ENCODE measurements around the gene BACE1. TPM values are rescaled to one million over a fixed set of nuclear protein-coding genes. Genes with fewer than 3 reads are reported as not detected.

BACE1 gene
- polyA plus RNA-seq, 1 of the 3 experiments (the other 2 are of a cell fraction): 37.8 TPM

DNA sequence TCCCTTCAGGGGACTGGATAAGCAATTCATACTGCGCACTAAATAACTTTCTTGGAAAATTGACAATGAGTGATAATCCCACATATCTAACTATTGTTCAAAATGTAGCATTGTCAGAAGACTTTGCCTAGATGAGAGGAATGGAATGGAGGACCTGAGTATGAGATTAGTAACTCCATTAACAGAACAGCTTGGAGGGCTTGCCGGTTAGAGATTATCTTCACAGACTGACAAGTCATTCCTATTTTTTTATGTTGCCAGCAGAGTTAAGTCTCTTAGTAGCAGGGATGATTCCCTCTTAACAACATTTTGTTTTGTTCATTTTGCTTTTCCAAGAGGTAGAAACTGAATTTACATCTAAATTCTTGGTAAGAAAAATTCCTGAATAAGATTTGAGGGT, 32.0 kb downstream of the BACE1 start:
- peaks cover 53 to 60% of the 10 kb centered on the region in 2 experiments for H3K36me3 ChIP-seq (replicated peaks in 1 of 2; ENCODE audit: control insufficient read depth in 1 of 2, insufficient read depth in 2 of 2, low read length in 1 of 2)
- H3K9ac ChIP-seq: no peak overlapping the region
- H3K79me2 ChIP-seq (ENCODE audit: insufficient read depth): no peaks in the 10 kb centered on the region; the same call in none of the 2 replicates
- TF ChIP-seq CHD2 (IDR thresholded peaks at IDR 0.05; ENCODE audit: low read length, partially characterized antibody) (no peak), MXI1 (IDR thresholded peaks at IDR 0.05; ENCODE audit: low read depth, low read length) (no peak), EP300 (IDR thresholded peaks at IDR 0.05; ENCODE audit: borderline replicate concordance in 1 of 2, low read depth in 1 of 2, low read length in 1 of 2) (no peak), RAD21 (IDR thresholded peaks at IDR 0.05; ENCODE audit: low read length) (no peak), GATA2 (CRISPR knock-in tag; IDR thresholded peaks at IDR 0.05) (no peak), GABPA (IDR thresholded peaks at IDR 0.05; ENCODE audit: low read depth) (no peak), JUND (IDR thresholded peaks at IDR 0.05) (no peak), EZH2phosphoT487 (IDR thresholded peaks at IDR 0.05; ENCODE audit: borderline replicate concordance, low read depth) (no peak), NRF1 (IDR thresholded peaks at IDR 0.05; ENCODE audit: low read depth, low read length) (no peak), ELF1 (IDR thresholded peaks at IDR 0.05) (no peak), FOSL2 (IDR thresholded peaks at IDR 0.05; ENCODE audit: borderline replicate concordance, low read depth) (no peak), TAF1 (IDR thresholded peaks at IDR 0.05; ENCODE audit: borderline replicate concordance, low read depth, low read length) (no peak), RFX5 (IDR thresholded peaks at IDR 0.05; ENCODE audit: low read length) (no peak)
- TF ChIP-seq, protein P1, sequence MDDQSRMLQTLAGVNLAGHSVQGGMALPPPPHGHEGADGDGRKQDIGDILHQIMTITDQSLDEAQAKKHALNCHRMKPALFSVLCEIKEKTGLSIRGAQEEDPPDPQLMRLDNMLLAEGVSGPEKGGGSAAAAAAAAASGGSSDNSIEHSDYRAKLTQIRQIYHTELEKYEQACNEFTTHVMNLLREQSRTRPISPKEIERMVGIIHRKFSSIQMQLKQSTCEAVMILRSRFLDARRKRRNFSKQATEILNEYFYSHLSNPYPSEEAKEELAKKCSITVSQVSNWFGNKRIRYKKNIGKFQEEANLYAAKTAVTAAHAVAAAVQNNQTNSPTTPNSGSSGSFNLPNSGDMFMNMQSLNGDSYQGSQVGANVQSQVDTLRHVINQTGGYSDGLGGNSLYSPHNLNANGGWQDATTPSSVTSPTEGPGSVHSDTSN (IDR thresholded peaks at IDR 0.05): no peak
- TF ChIP-seq, protein P2, sequence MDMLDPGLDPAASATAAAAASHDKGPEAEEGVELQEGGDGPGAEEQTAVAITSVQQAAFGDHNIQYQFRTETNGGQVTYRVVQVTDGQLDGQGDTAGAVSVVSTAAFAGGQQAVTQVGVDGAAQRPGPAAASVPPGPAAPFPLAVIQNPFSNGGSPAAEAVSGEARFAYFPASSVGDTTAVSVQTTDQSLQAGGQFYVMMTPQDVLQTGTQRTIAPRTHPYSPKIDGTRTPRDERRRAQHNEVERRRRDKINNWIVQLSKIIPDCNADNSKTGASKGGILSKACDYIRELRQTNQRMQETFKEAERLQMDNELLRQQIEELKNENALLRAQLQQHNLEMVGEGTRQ (IDR thresholded peaks at IDR 0.05; ENCODE audit: borderline replicate concordance, low read depth, low read length): no peak
- TF ChIP-seq, protein P3, sequence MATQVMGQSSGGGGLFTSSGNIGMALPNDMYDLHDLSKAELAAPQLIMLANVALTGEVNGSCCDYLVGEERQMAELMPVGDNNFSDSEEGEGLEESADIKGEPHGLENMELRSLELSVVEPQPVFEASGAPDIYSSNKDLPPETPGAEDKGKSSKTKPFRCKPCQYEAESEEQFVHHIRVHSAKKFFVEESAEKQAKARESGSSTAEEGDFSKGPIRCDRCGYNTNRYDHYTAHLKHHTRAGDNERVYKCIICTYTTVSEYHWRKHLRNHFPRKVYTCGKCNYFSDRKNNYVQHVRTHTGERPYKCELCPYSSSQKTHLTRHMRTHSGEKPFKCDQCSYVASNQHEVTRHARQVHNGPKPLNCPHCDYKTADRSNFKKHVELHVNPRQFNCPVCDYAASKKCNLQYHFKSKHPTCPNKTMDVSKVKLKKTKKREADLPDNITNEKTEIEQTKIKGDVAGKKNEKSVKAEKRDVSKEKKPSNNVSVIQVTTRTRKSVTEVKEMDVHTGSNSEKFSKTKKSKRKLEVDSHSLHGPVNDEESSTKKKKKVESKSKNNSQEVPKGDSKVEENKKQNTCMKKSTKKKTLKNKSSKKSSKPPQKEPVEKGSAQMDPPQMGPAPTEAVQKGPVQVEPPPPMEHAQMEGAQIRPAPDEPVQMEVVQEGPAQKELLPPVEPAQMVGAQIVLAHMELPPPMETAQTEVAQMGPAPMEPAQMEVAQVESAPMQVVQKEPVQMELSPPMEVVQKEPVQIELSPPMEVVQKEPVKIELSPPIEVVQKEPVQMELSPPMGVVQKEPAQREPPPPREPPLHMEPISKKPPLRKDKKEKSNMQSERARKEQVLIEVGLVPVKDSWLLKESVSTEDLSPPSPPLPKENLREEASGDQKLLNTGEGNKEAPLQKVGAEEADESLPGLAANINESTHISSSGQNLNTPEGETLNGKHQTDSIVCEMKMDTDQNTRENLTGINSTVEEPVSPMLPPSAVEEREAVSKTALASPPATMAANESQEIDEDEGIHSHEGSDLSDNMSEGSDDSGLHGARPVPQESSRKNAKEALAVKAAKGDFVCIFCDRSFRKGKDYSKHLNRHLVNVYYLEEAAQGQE (IDR thresholded peaks at IDR 0.05; ENCODE audit: low read depth, low read length): no peak
- H3K4me1 ChIP-seq (ENCODE audit: control insufficient read depth in 1 of 2, insufficient read depth in 2 of 2, low read depth in 1 of 2, low read length in 1 of 2): peaks cover 0 to 23% of the 10 kb centered on the region in 2 experiments; a peak in 2 of 4 replicates
- 84% methylated on average over 2 of the region's 2 CpGs for WGBS (ENCODE audit: low lambda C conversion rate)
- no peak for DNase-seq
- H3F3A ChIP-seq (replicated peaks; ENCODE audit: insufficient read depth): peaks cover 31% of the 10 kb centered on the region
- H3K4me2 ChIP-seq: no peak overlapping the region
- no peak overlapping the region for H3K4me3 ChIP-seq (ENCODE audit: low read depth in 2 of 2, low read length in 1 of 2)
- H3K9me3 ChIP-seq: no peaks in the 10 kb centered on the region
- ChIA-PET POLR2A (interaction anchor here (0.6 kb wide), 1 partner anchor 43 kb away, joined by 3 read pairs; the partner anchor contains the start of gene CEP164), CTCF (no interaction called here)
- no peak overlapping the region for H3K27ac ChIP-seq (ENCODE audit: low read depth in 2 of 2, low read length in 1 of 2)
- no peaks in the 10 kb centered on the region for H3K9me2 ChIP-seq
- no peaks in the 10 kb centered on the region for H3K27me3 ChIP-seq (ENCODE audit: insufficient read depth)
- no peaks in the 10 kb centered on the region; the same call in 1 of the 2 replicates for H4K20me1 ChIP-seq (ENCODE audit: insufficient read depth)
- H2AFZ ChIP-seq (ENCODE audit: low read depth): no peak overlapping the region

Measured in SK-N-SH (cell line).